ENCODE data around the gene TEAD3. TPM values are rescaled to one million over a fixed set of nuclear protein-coding genes. Genes with fewer than 3 reads are reported as not detected.

TEAD3 gene
- total RNA-seq, 1 donor from 2014 or later: 43.4 TPM

- DNase-seq (ENCODE audit: low spot score, unreplicated experiment): peak; percentile 69
- TF ChIP-seq CTCF (IDR thresholded peaks at IDR 0.05; ENCODE audit: unreplicated experiment): no peak
- Mint-ChIP-seq H3K36me3 (ENCODE audit: insufficient read depth) (peaks cover 5% of the 10 kb centered on the region), H3K9me3 (ENCODE audit: low read depth) (no peaks in the 10 kb centered on the region), H3K27me3 (no peaks in the 10 kb centered on the region), H3K27ac (peak overlapping the region; percentile 89), H3K4me1 (ENCODE audit: low read depth) (peaks cover 31% of the 10 kb centered on the region), H3K4me3 (ENCODE audit: low read depth) (peak overlapping the region; percentile 44)
Measured at GRCh38 chr6:35486005-35486925, 10.6 kb downstream of the TEAD3 start.

GRCh38 chr6:35485402-35485877 lies 11.4 kb downstream of the TEAD3 start:
- no peaks in the 10 kb centered on the region for H3K9me3 Mint-ChIP-seq (ENCODE audit: low read depth)
- H3K27ac Mint-ChIP-seq: peak overlapping the region; percentile 89
- H3K36me3 Mint-ChIP-seq (ENCODE audit: insufficient read depth): peaks cover 8% of the 10 kb centered on the region
- no peak for DNase-seq (ENCODE audit: low spot score, unreplicated experiment)
- H3K4me3 Mint-ChIP-seq (ENCODE audit: low read depth): no peak overlapping the region
- no peak for TF ChIP-seq CTCF (IDR thresholded peaks at IDR 0.05; ENCODE audit: unreplicated experiment)
- no peaks in the 10 kb centered on the region for H3K27me3 Mint-ChIP-seq
- H3K4me1 Mint-ChIP-seq (ENCODE audit: low read depth): peaks cover 27% of the 10 kb centered on the region

GRCh38 chr6:35484921-35485392 lies 11.9 kb downstream of the TEAD3 start:
- H3K27ac Mint-ChIP-seq: peak overlapping the region; percentile 89
- H3K9me3 Mint-ChIP-seq (ENCODE audit: low read depth): no peaks in the 10 kb centered on the region
- no peak overlapping the region for H3K4me3 Mint-ChIP-seq (ENCODE audit: low read depth)
- peaks cover 24% of the 10 kb centered on the region for H3K4me1 Mint-ChIP-seq (ENCODE audit: low read depth)
- DNase-seq (ENCODE audit: low spot score, unreplicated experiment): no peak
- peaks cover 8% of the 10 kb centered on the region for H3K36me3 Mint-ChIP-seq (ENCODE audit: insufficient read depth)
- no peak for TF ChIP-seq CTCF (IDR thresholded peaks at IDR 0.05; ENCODE audit: unreplicated experiment)
- no peaks in the 10 kb centered on the region for H3K27me3 Mint-ChIP-seq

- Mint-ChIP-seq H3K9me3 (ENCODE audit: low read depth) (no peaks in the 10 kb centered on the region), H3K27ac (peak overlapping the region; percentile 64), H3K4me3 (ENCODE audit: low read depth) (no peak overlapping the region), H3K36me3 (ENCODE audit: insufficient read depth) (peaks cover 8% of the 10 kb centered on the region), H3K27me3 (no peaks in the 10 kb centered on the region), H3K4me1 (ENCODE audit: low read depth) (peaks cover 24% of the 10 kb centered on the region)
- no peak for TF ChIP-seq CTCF (IDR thresholded peaks at IDR 0.05; ENCODE audit: unreplicated experiment)
- no peak for DNase-seq (ENCODE audit: low spot score, unreplicated experiment)
Measured at GRCh38 chr6:35483893-35484645, 12.8 kb downstream of the TEAD3 start.

DNA sequence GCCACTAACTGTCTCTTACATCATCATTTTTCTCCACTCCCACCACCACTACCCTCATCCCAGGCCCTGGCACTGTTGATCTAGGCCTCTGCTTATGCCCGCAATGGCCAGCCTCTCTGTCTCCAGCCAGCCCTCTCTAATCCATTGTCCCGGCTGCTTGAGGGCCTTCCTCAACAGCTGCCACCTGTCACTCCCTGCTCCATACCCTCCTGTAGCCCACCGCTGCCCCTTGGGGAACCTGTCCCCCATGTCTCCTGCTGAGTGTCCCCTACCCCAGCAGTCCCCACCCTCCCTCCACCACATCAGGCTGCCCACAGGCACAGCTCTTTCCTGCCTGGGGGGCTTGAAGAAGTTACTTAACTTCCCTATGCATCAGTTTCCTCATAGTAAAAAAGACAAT lies 13.4 kb downstream of the TEAD3 start:
- no peak for TF ChIP-seq CTCF (IDR thresholded peaks at IDR 0.05; ENCODE audit: unreplicated experiment)
- Mint-ChIP-seq H3K4me1 (ENCODE audit: low read depth) (peaks cover 24% of the 10 kb centered on the region), H3K36me3 (ENCODE audit: insufficient read depth) (peaks cover 10% of the 10 kb centered on the region), H3K27ac (peak overlapping the region; percentile 74), H3K9me3 (ENCODE audit: low read depth) (no peaks in the 10 kb centered on the region), H3K27me3 (no peaks in the 10 kb centered on the region), H3K4me3 (ENCODE audit: low read depth) (no peak overlapping the region)
- no peak for DNase-seq (ENCODE audit: low spot score, unreplicated experiment)

All from progenitor cell of endocrine pancreas (in vitro differentiated cells).